ENCODE results near the gene DLG2.

Gene DLG2

GRCh38 chr11:83680321-83680720, 1946.8 kb downstream of the DLG2 start:
- no peak for DNase-seq

DNA sequence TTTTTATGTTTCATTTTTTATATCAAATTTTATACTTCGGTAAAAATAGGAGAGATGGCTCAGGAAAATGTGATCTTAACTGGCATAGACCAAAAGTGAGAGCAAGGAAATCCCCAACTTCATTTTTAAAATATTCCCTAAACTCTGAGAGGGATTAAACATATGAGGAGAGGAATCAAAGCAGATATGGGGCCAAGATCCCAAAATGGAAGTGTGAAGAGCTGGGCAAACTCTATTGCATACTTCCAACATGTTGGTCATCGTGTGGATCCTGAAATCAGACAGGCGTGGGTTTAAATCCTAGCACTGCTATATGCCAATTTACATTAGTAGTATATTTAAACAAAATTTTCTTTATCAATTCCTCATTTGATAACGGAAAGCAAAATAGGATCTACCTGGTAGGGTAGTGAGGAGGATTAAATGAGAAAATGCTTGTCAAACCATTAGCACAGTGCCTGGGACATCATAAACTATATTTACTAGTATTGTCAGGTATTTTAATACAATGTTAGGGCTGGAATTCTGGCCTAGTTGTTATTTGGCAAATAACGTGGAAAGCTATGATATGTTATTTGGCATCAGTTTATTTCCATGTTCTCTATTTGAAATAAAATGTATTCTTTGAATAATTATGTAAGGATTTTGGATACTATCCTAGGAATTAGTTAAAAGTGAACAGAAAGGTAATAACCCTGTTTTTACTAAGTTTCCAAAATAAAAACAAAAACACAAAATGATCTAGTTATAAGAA, 1948.1 kb downstream of the DLG2 start:
- no peak for DNase-seq

- no peak for DNase-seq
Observed at GRCh38 chr11:83677730-83678129, 1949.4 kb downstream of the DLG2 start.

DNA sequence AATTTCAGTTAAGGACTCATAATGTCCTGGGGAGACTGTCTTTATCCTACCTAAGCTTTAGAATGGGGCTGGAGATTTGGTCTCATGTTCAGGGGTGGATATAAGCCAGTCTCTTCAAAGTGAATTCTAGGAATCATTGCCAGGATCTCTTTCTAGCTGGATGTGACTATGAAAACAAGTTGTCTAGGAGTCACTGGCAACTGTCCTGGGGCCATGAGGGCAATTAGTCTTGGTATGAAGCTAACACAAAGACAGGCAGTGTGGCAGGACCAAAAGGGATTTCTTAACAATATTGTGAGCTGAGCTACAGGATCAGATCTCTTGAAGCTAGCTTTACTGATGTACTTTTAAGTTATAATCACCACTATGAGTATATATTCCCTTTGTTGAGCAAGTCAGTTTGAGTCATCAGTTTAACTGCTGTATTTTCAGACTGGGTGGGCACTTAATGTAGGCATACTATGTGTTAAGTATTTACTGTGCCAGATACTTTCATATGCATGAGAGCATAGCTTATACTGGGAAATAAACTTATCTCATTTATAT, 1951.0 kb downstream of the DLG2 start:
- DNase-seq = no peak

GRCh38 chr11:83674102-83674896, 1952.8 kb downstream of the DLG2 start:
- no peak for DNase-seq

GRCh38 chr11:83671289-83671688, 1955.9 kb downstream of the DLG2 start:
- no peak for DNase-seq

GRCh38 chr11:83666149-83666548, 1961.0 kb downstream of the DLG2 start:
- no peak for DNase-seq

DNA sequence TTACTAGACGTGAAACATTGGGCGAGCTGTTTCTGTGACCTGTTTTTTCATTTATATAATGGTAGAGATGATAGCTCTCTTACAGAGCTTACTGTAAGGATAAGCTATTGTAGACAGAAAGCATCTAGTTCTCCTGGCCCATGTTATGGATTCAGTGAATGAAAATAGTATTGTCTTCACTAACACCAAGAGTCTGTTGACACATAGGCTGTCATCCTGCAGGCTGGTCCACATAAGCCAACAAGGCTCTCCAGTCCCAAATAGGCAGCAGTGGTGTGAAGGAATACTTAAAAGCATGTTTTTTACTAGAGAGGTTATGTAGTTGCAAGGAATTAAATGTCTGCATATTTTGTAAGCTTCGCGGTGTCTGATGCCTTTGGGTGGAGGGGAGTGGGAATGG, 1963.2 kb downstream of the DLG2 start:
- DNase-seq = no peak

GRCh38 chr11:83663446-83663845, 1963.7 kb downstream of the DLG2 start:
- DNase-seq = no peak

GRCh38 chr11:83662494-83662893, 1964.7 kb downstream of the DLG2 start:
- DNase-seq = no peak

GRCh38 chr11:83661491-83662350, 1965.4 kb downstream of the DLG2 start:
- DNase-seq = no peak

DNA sequence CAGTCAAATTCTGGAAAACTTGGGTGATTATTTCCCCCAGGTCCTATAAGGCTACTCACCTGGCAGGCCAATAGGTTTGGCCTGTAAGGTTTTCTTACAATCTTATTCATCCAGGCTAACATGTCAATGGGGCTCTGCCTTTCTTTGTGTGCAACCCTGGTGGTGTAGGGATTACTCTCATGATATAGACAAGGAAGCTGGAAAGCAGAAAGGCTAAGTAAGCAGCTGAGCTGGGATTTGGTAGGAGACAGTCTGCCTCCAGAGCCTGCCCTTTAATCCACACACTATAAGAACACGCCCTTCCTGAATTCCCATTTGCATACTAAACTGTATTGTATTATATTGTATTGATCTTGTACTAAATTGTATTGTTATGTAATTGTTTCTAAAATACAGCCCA, 1967.7 kb downstream of the DLG2 start:
- DNase-seq = no peak

GRCh38 chr11:83656796-83657330, 1970.3 kb downstream of the DLG2 start:
- DNase-seq = no peak

DNA sequence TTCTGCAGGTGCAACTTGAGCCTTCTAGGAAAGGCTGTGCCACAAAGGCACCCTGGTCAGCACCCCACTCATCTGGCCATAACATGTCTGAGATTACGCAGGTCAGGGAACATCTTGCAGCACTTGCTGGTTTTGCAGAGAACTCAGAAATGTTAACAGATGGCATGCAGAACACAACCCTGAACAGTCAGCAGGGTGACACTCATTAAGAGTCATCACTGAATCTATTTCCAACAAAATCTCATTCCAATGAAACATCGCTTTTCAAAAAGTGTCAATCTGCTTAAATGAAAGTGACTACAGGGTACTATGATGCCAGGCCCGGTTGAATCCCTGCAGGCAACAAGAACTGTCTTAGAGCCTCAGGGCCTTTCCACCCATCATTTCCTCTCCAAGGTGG, 1971.2 kb downstream of the DLG2 start:
- no peak for DNase-seq

- DNase-seq = no peak
Observed at GRCh38 chr11:83649528-83649855, 1977.7 kb downstream of the DLG2 start.

DNA sequence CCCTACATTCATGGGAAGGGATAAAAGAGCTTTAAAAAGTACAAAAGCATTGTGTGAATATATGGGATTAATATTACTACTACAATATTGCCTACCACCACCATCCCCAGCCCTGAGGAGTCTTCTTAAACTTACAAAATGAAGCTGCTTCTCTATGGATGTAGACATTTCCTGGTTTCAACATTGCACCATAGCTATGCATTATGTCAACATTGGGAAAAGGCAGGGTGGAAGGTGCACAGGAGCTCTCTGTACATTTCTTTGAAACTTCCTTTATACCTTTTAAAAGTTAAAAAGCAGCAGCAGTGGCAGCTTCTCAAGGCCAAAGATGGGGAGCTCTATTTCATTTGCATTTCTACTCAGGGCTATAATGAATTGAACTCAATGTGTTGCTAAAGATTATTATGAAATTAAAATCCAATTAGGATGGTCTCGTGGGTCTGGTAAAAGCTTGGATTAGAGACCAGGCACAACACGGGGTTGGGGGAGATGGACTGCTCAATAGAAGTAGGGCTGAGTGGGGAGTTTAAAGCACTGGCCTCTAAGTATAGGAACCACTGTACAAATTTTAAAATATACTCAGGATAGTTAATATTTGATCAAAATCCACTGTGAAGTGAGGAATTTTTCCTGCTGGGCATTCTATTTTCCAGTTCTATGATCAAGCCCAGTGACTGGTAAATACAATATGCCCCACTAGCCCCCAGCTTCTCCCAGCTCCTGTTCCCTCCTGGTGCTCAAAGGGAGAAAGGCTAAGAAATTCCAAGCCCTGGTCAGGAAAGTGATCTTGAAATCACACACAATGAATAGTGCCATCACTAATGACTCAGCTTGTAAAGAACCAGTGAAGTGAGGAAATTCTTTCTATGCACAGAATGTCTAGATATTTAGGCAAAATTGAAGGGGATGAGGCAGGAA, 1978.3 kb downstream of the DLG2 start:
- DNase-seq = no peak

DNA sequence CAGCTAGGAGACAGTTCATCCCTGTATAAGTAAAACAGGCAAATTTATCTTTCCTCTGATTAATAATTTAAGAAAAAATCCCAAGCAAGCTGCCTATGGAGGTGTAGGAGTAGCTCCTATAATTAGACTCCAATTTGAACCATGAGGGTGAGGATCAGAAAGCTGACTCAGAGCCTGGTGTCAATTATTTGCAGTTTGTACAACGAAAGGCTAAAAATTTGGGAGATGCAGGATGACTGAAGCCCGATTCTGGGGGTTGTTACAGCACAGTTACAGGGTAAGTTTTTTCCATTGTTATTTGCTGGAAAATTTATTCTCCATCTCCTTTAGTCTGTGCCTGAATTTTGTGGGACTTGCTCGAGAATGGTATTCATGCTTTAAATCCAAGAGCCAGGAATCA, 1981.6 kb downstream of the DLG2 start:
- no peak for DNase-seq

DNA sequence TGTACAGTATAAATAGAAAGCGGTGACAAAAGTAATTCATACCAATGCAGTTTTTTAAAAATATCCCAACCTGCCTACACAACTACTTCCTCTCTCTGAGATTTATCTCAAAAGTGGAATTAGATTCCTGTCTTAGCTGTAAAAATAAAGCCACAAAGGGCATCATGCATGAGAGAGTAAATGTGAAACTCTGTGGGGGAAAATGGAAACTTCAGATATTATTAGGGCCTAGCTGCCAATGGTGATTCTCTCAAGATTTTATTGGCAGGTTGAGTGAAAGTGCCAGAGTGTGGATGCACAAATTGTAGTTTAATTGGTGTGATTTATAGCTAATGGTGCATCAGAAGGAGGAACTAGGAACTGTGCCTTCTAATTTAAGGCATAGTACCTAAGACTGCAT, 1984.0 kb downstream of the DLG2 start:
- DNase-seq = no peak

GRCh38 chr11:83642500-83642899, 1984.6 kb downstream of the DLG2 start:
- DNase-seq = no peak

- DNase-seq = no peak
Observed at GRCh38 chr11:83641511-83641910, 1985.6 kb downstream of the DLG2 start.

DNA sequence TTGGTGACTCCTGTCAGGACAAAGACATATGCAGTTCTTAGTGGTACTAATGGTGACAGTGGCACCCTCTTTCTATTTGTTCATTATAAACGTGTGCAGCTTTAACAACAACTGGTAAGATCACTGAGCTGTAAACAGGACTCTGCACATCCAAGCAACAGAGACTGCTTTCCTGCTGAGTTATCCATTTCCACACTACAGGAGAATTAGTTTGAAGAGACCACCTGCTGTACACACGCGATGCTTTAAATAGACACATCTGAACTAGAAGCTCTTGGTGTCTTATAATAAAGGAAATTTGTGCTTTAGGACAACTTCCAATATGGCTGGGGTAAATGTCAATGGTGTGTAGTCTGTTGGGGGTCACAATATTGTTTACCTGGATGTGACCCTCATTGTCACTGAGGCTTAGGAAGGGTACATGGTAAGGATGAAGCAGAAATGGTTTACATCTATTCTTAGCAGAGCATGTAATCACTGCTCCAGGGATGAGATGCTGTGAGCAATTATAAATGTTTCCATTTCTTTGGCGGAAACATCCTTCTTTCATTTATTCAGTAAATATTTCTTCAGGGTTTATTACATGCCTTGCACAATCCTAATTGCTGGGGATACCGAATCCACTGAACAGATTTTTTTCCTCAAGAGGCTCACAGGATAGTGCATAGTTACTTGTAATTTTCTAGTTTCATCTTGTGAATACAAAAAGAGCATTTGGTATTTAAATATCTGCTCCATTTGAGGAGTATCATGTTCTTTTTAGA, 1987.0 kb downstream of the DLG2 start:
- no peak for DNase-seq

Measured in NK-92 treated with Interleukin-12 subunit alpha and Interleukin-12 subunit beta, amount 100 ng/mL, for 24 hours (cell line).